GM19395 (cell line): Measurements from ENCODE around the gene TENT5C.

Experiments used
- ATAC-seq: cut with Tn5 transposase; IDR thresholded peaks from one replicate; pipeline ENCODE4 v1.9.1; 2021; ENCODE audit warnings: mild to moderate bottlenecking, moderate library complexity; ENCODE audit not compliant: unreplicated experiment

The TENT5C gene

GRCh38 chr1:117653195-117653594 lies 47.3 kb downstream of the TENT5C start:
- ATAC-seq = no peak

GRCh38 chr1:117653732-117654492 lies 48.1 kb downstream of the TENT5C start:
- peak; percentile 16 for ATAC-seq

- peak; percentile 80 for ATAC-seq
Observed at GRCh38 chr1:117654493-117655219, 48.8 kb downstream of the TENT5C start.

- no peak for ATAC-seq
Observed at GRCh38 chr1:117655220-117655577, 49.4 kb downstream of the TENT5C start.

GRCh38 chr1:117656202-117656641 lies 50.4 kb downstream of the TENT5C start:
- peak; percentile 54 for ATAC-seq

GRCh38 chr1:117657031-117657430 lies 51.2 kb downstream of the TENT5C start:
- no peak for ATAC-seq

- no peak for ATAC-seq
Observed at GRCh38 chr1:117657949-117658660, 52.3 kb downstream of the TENT5C start.

GRCh38 chr1:117658676-117659075 lies 52.8 kb downstream of the TENT5C start:
- ATAC-seq = peak; percentile 35

GRCh38 chr1:117659550-117660270 lies 53.9 kb downstream of the TENT5C start:
- no peak for ATAC-seq

- no peak for ATAC-seq
Observed at GRCh38 chr1:117660271-117660965, 54.6 kb downstream of the TENT5C start.

- no peak for ATAC-seq
Observed at GRCh38 chr1:117661027-117661426, 55.2 kb downstream of the TENT5C start.

GRCh38 chr1:117662667-117663066 lies 56.8 kb downstream of the TENT5C start:
- no peak for ATAC-seq

- no peak for ATAC-seq
Observed at GRCh38 chr1:117663156-117663902, 57.5 kb downstream of the TENT5C start.

GRCh38 chr1:117664314-117664713 lies 58.5 kb downstream of the TENT5C start:
- ATAC-seq = peak; percentile 94

- ATAC-seq = peak; percentile 33
Observed at GRCh38 chr1:117665556-117666270, 59.9 kb downstream of the TENT5C start.

- ATAC-seq = no peak
Observed at GRCh38 chr1:117669572-117669971, 63.7 kb downstream of the TENT5C start.

GRCh38 chr1:117670976-117671780 lies 65.3 kb downstream of the TENT5C start:
- ATAC-seq = no peak

GRCh38 chr1:117671781-117672501 lies 66.1 kb downstream of the TENT5C start:
- no peak for ATAC-seq
